HL-60 (cell line): ENCODE results near the gene SPI1.

Source experiments
- CTCF ChIP-seq: IDR thresholded peaks from one replicate; pipeline ENCODE4 v1.5.1; 2011; ENCODE audit warnings: low read length, control low read depth, inconsistent platforms; ENCODE audit not compliant: insufficient read depth
- POLR2AphosphoS5 ChIP-seq: IDR thresholded peaks from 2 replicates; pipeline ENCODE4 v1.6.1; 2012; ENCODE audit warnings: low read depth
- TF ChIP-seq, protein P1 (sequence below): IDR thresholded peaks from 2 replicates; pipeline ENCODE4 v1.6.1; 2012; ENCODE audit warnings: low read depth; ENCODE audit not compliant: insufficient replicate concordance

DNA sequence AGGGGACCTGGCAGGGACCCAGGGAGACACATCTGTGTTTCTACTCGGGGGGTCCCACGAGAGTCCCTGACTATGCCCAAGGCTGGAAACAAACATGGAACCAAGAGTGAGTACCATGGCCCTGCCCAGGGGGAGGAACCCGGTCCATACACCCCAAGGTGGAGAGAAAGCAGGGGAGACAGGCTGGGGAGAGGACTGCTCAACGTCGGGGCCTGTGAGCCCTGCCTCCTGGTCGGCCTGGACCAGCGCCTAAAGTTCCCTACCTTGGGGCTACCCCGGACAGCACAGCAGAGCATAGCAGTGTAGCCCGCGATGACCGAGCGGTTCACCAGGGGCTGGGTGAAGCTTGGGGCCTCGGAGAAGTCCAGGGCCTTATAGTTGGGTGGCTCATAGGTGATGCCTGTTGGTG, 46.0 kb downstream of the SPI1 start:
- TF ChIP-seq POLR2AphosphoS5: no peak
- no peak for TF ChIP-seq CTCF
- TF ChIP-seq, protein P1, sequence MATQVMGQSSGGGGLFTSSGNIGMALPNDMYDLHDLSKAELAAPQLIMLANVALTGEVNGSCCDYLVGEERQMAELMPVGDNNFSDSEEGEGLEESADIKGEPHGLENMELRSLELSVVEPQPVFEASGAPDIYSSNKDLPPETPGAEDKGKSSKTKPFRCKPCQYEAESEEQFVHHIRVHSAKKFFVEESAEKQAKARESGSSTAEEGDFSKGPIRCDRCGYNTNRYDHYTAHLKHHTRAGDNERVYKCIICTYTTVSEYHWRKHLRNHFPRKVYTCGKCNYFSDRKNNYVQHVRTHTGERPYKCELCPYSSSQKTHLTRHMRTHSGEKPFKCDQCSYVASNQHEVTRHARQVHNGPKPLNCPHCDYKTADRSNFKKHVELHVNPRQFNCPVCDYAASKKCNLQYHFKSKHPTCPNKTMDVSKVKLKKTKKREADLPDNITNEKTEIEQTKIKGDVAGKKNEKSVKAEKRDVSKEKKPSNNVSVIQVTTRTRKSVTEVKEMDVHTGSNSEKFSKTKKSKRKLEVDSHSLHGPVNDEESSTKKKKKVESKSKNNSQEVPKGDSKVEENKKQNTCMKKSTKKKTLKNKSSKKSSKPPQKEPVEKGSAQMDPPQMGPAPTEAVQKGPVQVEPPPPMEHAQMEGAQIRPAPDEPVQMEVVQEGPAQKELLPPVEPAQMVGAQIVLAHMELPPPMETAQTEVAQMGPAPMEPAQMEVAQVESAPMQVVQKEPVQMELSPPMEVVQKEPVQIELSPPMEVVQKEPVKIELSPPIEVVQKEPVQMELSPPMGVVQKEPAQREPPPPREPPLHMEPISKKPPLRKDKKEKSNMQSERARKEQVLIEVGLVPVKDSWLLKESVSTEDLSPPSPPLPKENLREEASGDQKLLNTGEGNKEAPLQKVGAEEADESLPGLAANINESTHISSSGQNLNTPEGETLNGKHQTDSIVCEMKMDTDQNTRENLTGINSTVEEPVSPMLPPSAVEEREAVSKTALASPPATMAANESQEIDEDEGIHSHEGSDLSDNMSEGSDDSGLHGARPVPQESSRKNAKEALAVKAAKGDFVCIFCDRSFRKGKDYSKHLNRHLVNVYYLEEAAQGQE: no peak
